Measurements from ENCODE around the gene CERS1.

Gene CERS1, protein sequence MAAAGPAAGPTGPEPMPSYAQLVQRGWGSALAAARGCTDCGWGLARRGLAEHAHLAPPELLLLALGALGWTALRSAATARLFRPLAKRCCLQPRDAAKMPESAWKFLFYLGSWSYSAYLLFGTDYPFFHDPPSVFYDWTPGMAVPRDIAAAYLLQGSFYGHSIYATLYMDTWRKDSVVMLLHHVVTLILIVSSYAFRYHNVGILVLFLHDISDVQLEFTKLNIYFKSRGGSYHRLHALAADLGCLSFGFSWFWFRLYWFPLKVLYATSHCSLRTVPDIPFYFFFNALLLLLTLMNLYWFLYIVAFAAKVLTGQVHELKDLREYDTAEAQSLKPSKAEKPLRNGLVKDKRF

DNA sequence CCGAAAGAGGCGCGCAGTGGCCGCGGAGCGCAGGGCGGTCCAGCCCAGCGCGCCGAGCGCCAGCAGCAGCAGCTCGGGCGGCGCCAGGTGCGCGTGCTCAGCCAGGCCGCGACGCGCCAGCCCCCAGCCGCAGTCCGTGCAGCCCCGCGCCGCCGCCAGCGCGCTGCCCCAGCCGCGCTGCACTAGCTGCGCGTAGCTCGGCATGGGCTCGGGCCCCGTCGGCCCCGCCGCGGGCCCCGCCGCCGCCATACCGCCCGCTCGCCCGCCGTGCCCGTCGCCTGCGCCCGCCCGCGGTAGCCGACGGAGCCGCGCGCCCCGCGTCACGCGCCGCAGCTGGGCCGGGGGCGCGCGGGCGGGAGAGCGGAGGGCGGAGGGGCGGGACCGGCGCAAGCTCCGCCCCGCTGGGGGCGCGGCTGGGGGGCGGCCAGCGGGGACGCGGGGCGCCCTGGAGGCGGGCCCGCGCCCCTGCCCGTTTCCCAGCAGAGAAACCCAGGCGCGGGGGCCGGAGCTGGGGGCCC lies at the start of gene CERS1:
Gene CERS1 (minus strand): TSS at position 335 of the 518 bp plus-strand sequence. CDS start 86 bp downstream, at position 249.
- peak; percentile 18 for DNase-seq (ENCODE audit: low spot score)

DNA sequence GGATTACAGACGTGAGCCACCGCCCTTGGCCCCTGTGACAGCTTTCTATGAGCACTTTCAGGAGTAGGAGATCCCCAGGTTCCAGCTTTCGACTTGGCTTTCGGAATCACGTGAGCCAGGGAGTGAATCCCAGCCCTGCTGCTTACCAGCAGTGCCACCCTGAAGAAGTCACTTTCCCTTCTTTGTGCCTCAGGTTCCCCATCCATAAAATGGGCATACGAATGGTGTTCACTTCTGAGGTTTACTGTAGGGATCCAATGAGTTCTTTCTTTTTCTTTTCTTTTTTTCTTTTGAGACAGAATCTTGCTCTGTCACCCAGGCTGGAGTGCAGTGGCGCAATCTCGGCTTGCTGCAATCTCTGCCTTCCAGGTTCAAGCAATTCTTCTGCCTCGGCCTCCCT lies 49.3 kb upstream of the CERS1 start:
- DNase-seq (ENCODE audit: low spot score) = no peak

DNA sequence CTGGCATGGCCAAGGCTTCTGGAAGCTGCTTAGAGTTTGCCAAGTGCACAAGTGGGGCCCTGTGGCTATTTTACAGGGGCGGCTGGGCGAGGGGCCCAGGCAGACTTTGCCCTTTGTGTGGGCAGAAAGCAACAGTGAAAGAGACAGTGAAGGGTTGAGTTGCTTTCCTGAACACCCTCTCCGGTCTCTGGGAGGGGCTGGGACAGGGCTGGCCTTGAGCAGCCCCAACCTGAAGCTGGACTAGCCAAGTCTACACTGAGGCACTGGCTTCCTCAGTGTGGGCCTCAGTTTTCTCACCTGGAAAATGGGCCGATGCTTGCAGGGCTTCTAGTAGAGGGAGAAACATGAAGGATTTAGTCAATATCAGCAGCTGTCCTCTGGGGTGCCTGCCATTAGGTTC lies 47.5 kb upstream of the CERS1 start:
- DNase-seq (ENCODE audit: low spot score) = no peak

DNA sequence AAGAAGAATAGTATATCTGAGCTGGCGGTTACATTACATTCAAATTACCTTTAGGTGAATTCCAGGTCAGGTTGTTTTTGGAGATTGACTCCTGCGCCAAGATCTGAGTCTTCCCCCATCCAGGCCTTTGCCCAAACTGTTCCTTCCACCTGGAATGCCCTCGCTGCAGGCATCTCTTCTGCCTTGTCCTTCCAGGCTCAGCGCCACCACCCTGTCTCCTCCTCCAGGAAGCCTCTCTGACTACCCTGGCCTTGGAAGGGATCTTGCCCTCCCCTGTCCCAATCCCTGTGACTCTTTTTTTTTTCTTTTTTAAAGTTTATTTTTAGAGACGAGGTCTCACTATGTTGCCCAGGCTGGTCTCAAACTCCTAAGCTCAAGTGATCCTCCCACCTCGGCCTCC lies 46.7 kb upstream of the CERS1 start:
- DNase-seq (ENCODE audit: low spot score) = no peak

DNA sequence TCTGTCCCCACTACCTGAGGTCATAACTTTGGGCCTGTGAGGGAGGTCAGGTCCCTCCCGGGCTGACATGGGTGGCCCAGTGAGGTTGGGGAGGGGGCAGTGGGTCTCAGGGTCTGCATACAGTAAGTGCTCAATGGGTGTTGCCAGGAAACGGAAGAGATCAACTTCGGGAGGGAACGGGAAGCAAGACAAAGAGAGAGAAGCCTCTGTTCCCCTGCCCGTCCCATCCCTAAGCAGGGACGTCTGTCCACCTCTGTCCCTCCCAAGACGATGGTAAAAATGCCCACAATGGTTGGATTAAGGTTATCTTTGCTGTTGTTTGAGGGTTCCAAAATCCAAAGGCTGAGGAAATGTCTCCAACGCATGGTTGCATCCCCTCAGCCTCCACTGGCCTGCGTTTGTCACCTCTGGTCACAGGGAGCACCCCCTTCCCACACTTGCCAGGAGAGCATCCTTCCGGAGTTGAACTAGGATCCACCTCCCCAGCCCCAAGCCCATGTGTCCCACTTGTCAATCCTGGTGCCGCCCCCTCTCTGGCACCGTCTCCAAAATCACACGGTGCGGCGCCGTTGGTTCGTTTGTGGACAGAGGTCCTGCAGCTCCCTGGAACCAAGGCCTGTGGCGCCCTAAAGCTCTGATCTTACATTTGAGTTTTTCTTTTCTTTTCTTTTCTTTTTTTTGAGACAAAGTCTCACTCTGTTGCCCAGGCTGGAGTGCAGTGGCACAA lies 45.8 kb upstream of the CERS1 start:
- DNase-seq (ENCODE audit: low spot score) = no peak

DNA sequence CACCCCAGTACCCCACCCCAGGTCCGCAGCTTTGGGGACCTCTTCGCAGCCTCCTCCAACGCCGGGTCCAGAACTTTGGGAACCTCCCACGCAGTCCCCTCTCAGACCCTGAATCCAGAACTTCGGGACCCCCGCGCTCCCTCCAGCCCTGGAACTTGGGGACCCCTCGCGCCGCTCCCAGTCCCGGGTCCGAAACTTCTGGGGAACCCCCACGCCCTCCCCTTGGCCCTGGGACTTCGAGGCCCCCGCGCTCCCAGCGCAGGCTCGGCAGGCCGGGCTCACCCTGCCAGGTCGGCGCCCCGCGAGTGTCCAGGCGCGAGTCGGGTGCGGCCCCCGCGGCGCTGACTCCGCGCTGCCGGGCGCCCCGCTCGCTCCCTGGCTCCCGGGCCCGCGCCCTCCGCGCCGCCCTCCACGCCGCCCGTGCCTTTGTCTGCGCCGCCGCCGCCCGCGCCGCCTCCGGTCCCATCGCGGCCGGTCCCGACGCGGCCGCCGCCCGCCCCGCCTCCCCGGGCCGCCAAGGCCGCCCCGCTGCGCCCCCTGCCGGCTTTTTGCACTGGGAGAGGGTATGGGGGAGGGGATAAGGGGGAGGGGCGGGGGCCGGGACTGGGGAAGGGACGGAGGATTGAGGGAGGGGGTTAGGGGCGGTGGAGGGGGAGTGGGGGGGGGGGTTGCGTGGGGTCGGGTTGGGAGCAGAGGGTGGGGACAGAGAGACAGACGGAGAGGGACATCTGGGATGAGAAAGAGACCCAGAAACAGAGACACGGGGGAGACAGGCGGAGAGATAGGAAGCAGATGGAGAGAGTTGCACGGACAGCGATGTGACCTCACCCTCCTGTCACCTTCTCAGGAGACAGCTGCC lies 45.0 kb upstream of the CERS1 start, which contains the start of gene HOMER3:
Gene HOMER3 (minus strand): TSS at position 449 of the 859 bp plus-strand sequence. CDS start 2,235 bp downstream, outside the sequence.
- DNase-seq (ENCODE audit: low spot score) = peak; percentile 70

DNA sequence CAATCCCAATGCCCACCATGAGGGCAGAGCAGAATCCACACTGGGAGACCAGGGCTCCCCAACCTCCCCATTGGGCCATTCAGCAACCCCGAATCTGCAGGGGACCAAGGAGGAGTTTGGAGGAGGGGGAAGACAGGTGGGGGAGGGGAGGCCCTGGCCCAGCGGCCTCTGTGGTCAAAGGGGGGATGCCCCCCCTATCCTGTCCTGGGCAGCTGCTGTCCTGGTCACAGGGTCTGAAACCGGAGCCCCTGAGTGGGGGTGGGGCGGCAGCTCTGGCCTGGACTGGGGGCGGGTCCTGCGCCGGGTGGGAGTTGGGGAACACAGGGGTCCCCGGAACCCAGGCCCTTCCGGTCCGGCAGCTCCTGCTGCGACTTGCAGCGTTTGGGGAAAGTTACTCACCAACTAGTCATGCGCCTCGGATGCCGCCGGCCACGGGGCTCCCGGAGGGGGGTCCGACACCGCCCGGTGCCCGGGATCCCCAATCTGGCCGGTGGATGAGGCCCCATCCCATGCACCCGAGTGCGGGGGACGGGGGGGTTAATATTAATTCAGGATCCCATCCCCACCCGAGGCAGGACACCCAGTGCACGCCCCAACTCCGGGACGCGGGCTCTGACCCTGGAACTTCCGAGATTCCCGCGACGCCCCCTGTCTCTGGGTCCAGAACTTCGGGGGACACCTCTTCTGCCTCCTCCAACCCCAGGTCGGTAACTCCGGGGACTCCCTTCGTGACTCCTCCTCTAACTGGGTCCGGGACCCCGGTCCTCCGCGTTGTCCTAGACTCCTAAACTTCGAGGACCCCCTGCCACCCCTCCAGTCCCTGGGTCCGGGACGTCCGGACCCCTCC lies 44.2 kb upstream of the CERS1 start:
- peak; percentile 67 for DNase-seq (ENCODE audit: low spot score)

DNA sequence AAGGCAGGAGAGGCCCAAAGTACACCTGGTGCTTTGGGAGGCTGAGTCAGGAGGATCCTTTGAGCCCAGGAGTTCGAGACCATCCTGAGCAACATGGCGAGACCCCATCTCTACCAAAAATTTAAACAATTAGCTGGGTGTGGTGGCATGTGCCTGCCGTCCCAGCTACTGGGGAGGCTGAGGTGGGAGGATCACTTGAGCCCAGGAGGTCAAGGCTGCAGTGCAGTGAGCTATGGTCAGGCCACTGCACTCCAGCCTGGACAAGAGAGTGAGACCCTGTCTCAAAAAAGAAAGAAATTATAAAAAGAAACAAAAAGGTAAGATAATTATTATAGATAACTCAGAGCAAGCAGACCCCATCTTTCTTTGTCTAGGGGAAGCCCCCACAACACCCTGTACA lies 43.2 kb upstream of the CERS1 start:
- DNase-seq (ENCODE audit: low spot score) = no peak

DNA sequence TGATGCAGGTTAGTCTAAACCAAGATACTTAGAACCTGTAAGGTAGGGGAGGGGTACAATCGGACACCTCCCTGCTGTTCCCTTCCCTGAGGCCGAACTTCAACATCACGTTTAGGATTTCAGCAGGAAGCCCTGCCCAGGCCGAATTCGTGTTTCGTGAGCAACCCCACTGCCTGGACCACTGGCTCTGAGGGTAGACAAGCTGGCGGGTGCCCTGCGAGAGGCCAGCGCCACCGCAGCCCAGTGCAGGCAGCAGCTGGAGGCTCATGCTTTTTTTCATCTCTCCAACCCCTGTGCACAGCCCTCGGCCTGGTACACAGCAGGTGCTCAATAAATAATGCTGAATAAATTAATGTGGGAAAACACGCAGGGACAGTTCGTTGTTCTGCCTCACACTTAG lies 37.3 kb upstream of the CERS1 start:
- DNase-seq (ENCODE audit: low spot score) = no peak

DNA sequence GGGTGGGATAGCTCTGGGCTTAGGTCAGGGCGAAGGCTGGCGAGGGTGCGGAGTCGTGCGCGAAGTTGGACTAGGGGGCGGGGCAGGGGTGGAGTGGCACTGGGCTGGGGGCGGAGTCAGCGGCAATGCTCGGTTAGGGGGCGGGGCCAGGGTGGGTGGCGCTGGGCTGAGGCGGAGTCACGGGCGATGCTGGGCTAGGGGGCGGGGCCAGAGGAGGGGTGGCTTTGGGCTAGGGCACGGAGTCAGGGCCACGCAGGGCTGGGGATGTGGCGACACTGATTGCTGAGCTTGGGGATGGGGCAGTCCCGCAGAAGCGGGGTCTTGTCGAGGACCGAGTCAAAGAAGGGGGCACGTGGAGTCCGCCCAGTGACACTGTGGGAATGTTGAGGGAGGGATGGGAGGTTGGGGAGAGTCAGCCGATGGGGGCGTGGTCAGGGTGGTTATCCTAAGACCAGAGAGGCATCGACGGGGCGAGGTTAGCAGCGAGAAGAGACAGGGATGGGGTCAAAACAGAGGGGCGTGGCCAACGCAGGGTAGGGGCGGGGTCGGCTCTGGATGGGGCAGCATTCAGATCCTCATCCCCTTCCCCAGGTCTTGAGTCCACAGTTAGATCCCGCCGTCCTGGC lies 36.4 kb upstream of the CERS1 start:
- no peak for DNase-seq (ENCODE audit: low spot score)

DNA sequence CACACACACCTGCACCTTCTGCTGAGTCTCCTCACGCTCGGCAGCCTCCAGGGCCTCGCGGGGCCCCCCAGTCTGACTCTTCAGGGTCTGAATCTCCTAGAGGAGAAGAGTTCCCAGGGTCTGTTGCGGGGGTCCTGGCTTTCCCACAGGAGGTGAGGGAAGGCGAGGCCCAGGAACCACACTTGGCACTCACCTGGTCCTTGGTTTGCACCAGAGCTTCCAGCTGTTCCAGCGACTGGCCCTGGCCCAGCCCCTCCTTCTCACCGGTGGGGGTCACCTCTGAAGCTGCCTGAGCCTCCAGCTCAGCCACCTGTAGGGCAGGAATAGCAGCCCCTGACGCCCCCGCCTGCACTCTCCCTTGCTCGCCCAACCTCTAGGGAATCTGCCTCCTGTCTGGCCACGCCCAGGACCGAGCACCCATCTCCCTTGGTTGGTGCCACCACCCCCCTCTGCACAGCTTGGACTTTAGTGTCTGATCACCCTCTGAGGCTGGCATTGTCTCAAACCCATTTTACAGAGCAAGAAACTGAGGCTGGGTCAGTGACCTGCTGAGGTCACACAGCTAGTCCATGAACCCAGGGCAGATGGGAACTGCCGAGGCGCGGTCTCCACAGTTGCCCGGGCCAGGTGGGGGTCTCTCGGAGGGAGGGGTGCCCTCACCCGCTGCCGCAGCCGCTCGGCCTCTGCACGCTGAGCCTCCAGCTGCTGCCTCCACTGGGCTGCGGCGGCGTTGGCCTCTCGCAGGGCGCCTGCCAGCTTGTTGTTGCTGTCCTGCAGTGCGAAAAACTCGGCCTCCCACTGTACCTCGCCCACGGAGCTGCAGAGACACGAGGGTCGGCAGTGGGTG lies 35.6 kb upstream of the CERS1 start:
- DNase-seq (ENCODE audit: low spot score) = no peak

DNA sequence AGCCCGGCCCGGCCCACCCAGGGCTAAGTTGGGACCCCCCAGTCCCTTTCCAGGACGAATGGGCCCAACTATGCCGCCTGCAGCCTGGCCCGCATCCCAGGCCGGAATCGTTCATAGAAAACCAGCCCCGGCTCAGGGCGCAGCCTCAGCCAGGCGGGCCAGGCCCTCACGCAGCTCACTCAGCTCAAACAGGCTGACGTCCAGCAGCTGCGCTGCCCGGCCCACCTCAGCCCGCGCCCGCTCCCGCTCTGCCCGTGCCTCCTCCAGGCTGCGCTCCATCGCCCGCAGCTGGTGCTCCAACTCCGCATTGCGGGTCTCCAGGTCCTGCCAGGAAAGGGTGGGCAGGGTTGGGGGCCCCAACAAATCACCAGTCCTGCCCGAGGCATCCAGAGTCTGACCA lies 33.4 kb upstream of the CERS1 start:
- no peak for DNase-seq (ENCODE audit: low spot score)

DNA sequence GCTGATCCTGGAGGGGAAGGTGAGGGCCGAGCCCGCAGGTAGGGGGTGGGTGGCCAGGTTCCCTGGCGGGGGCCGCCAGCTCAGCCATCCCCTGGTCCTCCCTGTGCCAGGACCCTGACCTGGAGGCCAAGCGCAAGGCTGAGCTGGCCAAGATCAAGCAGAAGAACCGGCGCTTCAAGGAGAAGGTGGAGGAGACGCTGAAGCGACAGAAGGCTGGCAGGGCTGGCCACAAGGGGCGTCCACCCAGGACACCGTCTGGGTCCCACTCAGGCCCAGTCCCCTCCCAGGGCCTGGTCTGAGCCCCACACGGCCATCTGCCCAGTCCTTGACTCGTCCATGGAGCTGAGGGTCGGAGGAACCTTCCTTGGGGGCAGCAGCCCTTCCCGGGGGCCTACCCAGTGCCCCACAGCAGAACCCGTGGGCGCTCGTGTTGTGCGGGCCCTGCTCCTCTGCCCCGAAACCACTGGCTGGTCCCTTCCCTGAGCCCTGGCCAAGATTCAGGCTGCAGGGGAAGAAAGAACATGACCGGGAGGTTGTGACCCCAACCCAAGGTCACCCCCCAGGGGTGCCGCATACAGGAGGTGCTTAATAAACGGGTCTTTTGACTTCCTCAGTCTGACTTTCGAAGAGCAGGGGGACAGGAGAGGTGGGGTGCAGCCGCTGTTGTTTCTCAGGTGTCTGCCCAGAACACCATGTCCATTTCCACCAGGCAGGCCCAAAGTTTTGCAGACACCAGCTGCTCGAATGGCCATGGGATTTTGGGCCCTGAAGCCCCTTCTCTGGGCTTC lies 32.3 kb upstream of the CERS1 start:
- DNase-seq (ENCODE audit: low spot score) = no peak

DNA sequence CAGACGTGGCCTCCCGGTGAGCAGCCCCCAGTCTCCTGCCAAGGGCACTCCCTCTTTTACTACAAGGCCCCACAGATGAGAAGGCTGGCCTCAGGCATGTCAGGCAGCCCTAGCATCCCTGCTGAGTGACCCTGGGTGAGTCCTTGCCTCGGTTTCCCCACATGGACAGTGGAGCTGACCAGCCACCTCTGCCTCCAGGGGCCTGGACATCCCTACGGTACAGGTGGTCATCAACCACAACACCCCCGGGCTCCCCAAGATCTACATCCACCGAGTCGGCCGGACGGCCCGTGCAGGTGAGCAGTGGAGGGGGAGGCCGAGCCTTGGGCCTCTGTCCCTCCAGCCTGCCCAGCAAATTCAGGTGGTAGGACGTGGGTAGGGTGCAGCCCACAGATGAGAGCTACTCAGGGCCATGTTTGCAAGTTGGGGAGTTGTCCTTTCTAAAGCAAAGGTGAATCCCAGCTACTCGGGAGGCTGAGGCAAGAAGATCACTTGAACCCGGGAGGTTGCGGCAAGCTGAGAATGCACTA lies 28.8 kb upstream of the CERS1 start:
- no peak for DNase-seq (ENCODE audit: low spot score)

DNA sequence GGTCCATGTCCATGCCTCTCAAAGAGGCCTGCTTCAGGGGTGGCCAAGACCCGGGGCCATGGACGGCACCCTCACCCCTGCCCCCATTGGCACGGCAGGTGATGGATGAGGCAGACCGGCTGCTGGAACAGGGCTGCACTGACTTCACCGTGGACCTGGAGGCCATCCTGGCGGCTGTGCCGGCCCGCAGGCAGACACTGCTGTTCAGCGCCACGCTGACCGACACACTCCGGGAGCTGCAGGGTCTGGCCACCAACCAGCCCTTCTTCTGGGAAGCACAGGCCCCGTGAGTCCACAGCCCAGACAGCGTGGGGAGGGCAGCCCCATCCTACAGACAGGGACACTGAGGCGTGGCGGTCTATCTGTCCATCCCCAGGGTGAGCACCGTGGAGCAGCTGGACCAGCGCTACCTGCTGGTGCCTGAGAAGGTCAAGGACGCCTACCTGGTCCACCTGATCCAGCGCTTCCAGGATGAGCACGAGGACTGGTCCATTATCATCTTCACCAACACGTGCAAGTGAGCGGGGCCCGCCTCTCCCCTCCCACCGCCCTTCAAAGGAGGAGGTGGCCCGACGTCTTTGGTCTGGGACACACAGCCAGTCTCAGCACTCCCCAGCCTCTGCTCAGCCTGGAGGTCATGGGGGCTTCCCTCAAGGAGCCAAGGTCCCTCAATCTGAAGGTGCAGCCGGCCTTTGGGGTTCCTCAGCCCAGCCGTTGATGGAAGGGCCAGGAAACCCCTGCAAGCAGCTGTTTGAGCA lies 26.4 kb upstream of the CERS1 start:
- DNase-seq (ENCODE audit: low spot score) = no peak

DNA sequence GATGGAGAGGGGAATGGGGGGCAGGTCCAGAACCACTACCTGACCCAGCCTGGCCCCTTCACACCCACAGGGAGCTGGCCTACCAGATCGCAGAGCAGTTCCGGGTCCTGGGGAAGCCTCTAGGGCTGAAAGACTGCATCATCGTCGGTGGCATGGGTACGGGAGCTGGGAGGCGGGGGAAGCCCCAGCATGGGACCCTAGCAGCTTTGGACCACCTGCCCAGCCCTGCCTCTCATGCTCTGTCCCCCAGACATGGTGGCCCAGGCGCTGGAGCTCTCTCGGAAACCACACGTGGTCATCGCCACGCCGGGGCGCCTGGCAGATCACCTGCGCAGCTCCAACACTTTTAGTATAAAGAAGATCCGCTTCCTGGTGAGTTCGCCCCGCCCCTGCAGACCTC lies 25.6 kb upstream of the CERS1 start:
- no peak for DNase-seq (ENCODE audit: low spot score)

DNA sequence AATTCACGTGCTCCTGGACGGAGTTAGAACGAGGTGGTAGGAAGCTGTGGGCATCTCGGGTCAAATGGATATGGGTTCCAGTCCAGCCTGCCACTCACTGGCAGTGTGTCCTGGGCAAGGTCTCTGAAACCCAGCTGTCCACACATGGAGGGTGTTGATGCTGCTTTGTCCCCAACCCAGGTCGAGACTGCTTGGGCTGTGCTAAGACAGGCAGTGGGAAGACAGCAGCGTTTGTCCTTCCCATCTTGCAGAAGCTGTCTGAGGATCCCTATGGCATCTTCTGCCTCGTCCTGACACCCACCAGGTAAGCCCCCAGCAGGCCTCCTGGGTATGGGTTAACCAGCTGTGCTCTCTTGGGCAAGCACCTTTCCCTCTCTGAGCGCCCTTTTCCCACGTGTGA lies 24.4 kb upstream of the CERS1 start:
- no peak for DNase-seq (ENCODE audit: low spot score)

DNA sequence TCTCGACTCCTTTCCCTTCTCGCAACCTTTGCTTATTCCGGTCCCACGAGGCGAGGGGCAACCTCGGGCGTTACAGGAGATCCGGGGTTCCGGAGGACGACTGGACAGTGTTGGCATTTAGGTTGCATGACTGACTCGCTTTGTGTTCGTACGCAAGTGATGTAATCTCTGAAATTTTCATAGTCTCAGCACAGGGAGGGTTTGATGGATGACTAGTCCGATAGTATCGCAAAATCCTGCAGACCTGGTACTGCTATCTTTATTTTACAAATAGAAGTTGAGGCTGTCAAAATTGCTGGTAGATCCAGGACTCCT lies 23.9 kb upstream of the CERS1 start:
- DNase-seq (ENCODE audit: low spot score) = peak; percentile 14

All from kidney tubule cell (primary cell).